Midbrain (tissue), 1 donor: Measurements from ENCODE around the gene PFDN6.
"Not testable (repeated sequence)": the region's sequence is repeated elsewhere in the genome, so short reads cannot be mapped to it uniquely, and the experiment has no call there.

Experiments
- DNase-seq: peaks from one replicate; lab custom pipeline; 2025; lab: John Stamatoyannopoulos, UW

The PFDN6 gene

DNA sequence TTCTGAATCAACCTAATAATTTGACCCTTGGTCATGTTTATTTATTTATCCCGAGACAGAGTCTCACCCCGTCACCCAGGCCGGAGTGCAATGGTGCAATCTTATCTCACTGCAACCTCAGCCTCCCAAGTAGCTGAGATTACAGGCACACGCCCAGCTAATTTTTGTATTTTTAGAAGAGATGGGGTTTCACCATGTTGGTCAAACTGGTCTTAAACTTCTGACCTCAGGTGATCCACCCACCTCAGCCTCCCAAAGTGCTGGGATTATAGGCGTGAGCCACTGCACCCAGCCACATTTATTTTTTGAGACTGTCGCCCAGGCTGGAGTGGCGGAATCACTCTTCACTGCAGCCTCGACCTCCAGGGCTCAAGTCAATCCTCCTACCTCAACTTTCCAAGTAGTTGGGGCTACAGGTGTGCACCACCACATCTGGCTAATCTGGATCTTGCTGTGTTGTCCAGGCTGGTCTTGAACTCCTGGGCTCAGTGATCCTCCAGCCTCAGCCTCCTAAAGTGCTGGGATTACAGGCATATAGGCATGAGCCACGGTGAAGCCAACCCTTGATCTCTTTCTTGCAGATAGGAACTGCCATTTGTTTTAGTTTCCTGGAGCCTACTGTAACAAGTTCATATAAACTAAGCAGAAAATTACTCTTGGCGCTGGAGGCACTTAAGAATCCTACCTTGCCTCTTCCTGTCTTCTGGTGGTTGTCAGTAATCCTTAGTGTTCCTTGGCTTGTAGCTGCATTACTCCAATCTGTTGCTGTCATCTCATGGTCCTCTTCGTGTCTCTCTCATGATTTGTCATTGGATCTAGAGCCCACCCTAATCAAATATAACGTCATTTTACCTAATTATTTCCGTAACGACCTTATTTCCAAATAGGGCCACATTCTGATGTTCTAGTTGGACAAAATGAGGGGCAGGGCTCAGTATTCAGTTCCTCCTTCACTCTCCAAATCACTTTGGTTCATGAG, 15.2 kb upstream of the PFDN6 start:
- no peak for DNase-seq

DNA sequence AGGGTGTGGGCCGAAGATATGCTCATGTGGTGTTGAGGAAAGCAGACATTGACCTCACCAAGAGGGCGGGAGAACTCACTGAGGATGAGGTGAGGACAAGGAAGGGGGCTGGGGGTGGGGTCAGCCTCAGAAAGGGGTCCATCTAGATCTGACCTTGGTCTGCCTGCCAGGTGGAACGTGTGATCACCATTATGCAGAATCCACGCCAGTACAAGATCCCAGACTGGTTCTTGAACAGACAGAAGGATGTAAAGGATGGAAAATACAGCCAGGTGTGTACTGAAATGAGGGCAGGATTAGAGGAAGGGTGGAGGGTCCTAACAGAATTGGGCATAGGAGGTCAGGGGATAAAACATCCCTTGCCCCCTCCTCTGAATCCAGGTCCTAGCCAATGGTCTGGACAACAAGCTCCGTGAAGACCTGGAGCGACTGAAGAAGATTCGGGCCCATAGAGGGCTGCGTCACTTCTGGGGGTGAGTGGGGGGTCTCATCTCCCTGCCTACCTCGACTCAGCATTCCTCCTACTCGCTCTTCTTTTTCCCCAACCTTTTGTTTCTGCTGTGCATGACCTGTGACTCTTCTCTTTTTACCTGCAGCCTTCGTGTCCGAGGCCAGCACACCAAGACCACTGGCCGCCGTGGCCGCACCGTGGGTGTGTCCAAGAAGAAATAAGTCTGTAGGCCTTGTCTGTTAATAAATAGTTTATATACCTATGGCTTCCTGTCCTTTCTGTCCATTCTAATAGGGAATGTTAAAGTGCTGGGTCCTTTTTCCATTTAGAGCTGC, 13.4 kb upstream of the PFDN6 start:
- not testable (repeated sequence) for DNase-seq

DNA sequence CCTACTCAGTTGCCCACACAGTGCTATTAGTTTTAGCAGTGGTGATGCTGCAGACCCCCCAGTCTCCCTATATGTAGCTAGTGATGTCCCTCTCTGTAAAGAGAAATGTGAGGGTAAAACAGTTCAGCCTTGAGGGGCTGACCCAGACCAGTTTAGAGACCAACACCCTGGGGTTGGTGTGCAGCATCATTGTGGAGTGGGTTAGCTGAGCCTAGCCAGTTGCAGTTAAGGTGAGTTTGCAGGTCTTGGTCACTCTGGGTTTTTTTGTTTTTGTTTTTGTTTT, 12.9 kb upstream of the PFDN6 start:
- DNase-seq: no peak

DNA sequence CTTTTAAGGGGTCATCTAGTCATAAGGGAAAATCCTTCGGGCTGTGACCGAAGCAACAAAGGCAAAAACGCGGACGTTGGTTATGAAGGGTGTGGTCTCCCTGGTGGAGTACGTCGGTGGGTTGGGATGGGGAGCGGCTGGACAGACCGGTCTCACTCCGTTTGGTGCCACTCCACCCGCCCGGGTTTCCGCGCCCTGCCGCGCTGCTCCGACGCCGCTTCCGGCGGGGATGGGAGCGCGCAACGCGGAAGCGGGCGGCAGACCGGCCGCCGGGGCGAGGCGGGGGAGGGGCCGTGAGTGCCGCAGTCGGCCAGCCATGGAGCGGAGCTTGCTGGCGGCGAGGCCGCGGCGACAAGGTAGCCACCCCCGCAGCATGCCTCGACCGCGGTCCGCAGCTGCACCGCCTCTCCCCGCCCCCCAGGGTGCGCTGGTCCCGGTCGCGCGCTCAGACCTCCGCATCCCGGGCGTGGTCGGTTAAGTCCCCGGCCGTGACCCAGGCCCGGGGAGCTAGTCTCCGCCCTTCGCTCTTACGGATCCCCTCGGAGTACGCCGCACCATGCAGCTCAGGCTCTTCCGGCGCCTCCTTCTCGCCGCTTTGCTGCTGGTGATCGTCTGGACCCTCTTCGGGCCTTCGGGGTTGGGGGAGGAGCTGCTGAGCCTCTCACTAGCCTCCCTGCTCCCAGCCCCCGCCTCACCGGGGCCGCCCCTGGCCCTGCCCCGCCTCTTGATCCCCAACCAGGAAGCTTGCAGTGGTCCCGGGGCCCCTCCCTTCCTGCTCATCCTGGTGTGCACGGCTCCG, 12.3 kb upstream of the PFDN6 start, which contains the start of gene B3GALT4:
Gene B3GALT4, plus strand, starts transcription at position 260 of the 799 bp plus-strand sequence. Its CDS starts 297 bp downstream, at position 557.
- DNase-seq: peak; percentile 38

DNA sequence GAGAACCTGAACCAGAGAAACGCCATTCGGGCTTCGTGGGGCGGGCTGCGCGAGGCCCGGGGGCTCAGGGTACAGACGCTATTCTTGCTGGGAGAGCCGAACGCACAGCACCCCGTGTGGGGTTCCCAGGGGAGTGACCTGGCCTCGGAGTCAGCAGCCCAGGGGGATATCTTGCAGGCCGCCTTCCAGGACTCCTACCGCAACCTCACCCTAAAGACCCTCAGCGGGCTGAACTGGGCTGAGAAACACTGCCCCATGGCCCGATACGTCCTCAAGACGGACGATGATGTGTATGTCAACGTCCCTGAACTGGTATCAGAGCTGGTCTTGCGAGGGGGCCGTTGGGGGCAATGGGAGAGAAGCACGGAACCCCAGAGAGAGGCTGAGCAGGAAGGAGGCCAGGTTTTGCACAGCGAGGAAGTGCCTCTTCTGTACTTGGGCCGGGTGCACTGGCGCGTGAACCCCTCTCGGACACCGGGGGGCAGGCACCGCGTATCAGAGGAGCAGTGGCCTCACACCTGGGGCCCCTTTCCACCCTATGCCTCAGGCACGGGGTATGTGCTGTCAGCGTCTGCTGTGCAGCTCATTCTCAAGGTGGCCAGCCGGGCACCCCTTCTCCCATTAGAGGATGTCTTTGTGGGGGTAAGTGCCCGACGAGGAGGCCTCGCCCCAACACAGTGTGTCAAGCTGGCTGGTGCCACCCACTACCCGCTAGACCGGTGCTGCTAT, 11.6 kb upstream of the PFDN6 start:
- DNase-seq: no peak

DNA sequence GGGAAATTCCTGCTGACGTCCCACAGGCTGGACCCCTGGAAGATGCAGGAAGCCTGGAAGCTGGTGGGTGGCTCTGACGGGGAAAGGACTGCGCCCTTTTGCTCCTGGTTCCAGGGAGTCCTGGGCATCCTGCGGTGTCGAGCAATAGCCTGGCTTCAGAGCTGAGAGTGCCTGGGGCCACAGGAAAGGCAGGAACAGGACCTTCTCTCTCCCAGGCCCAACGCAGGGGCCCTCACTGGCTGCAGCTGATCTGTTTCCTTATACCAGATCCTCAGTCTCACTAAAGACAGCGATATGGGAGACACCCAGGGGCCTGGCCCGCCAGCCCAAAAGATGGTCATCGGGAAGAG, 11.0 kb upstream of the PFDN6 start:
- no peak for DNase-seq

DNA sequence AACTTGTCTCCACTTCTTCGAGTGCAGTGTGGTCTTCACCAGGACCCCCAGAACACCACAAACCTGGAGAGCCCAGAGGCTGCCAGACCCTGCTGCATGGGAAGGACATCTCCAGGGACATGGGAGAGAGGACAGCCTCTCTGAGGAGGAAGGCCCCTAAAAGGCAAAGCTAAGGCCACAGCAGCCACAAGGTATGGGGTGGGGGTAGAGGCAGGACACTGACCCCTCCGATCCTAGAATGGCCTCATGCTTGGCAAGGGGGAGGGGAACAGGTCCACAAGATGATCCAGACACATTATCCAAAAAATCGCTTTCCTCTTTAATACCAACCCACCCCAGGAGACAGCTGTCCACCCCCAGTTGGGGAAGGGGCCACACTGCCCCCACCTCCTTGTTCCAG, 10.6 kb upstream of the PFDN6 start:
- no peak for DNase-seq

DNA sequence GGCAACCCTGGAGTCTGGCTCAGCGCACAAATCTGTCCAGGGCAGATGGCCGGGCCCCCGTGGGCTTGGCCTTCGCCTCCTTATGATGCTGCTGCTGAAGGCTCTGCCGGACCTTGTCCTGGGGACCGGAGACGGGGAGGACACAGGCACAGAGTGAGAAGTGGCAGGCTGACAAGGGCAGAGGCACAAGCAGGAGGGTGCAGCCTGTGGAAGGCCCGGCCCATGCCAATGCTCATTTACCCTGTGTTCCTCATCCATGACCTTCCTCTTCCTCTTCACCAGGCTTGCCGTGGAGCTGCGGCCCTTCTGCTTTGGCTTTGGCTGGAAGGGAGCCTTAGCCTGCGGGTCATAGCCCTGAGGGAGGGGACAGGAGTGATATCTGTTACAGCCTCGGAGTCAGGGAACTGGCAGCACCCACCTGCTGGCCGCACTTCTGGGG, 10.1 kb upstream of the PFDN6 start:
- DNase-seq: no peak

DNA sequence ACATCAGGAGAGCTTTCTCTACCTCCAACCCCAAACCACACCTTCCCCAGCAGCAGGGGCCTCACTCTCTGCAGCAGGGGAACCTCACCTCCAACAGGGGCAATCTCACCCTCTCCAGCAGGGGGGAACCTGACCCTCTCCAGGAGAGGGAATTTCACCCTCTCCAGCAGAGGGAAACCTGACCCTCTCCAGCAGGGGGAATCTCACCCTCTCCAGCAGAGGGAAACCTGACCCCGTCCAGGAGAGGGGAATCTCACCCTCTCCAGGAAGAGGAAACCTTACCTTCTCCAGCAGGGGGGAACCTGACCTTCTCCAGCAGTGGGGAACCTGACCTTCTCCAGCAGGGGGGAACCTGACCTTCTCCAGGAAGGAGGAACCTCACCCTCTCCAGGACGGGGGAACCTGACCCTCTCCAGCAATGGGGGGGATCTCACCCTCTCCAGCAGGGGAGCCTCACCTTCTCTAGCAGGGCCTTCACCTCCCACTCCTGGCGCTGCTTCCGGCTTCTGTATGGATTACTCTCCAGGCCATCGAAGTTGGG, 9.4 kb upstream of the PFDN6 start:
- DNase-seq: no peak

DNA sequence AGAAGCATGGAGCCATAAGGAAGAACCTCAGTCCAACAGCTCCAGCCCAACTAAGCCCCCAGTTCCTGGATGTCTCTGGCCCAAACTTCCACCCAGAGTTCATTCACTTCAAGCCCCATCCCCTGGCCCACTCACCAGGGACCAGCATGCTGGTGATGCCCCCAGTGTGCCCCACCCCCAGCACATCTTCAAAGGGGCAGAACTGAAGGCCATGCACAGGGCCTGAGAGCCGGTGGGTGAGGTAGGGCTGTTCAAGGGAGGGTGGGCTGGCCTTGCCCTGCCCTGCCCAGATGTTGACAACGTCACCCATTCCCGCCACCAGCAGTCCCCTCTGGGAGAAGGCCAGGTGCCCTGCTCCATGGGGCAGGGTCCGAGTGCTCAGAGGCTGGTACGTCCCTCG, 8.9 kb upstream of the PFDN6 start:
- DNase-seq: no peak

DNA sequence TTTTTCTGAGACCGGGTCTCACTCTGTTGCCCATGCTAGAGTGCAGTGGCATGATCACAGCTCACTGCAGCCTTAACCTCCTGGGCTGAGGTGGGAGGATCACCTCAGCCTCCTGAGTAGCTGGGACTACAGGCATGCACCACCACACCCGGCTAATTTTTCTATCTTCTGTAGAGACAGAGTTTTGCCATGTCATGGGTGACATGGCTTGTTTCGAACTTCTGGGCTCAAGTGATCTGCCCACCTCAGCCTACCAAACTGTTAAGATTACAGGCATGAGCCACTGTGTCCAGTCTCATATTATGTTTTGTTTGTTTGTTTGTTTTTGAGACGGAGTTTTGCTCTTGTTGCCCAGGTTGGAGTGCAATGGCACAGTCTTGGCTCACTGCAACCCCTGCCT, 4.2 kb upstream of the PFDN6 start:
- DNase-seq: not testable (repeated sequence)

DNA sequence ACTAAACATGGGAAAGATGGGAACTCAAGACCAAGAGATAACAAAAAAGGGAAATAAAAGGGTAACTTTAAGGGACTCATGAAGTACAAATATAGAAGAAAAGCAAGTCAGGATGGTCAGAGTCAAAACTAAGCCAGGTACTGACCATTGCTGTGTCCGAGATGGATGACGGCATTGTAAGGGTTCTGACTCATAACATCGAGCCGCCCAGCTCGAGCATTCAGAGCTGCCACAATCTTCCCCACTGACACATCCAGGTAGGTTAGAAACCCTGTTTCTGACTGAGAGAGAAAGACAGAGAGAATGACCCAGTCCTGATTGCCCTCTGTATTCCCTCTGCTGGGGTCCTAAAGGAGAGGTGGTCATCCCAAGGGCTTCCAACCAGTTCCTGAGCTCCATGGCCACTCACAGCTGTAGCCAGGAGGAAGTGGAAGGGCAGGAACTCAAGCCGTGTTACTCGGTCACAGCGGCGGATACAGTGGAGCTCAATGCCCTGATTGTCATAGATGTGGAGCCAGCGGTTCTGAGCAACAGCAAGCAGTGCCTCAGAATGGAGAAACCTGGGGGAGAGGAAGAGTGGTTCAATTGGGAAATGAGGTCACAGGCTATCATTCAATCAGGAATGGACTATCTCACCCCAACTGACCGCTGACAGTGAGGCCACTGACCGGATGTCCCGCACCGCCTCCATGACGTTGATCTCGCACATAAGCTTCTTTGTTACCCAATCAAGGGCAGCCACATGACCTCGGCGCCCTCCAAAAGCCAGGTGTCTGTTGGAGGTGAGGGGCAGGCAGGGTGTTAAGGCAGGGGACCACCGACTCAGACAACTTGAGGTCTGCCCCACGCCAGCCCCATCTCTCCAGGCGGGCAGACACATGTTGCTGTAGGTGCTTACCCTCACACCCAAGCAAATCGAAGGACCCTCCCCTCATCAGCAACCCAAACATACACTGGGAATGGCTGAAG, 2.2 kb upstream of the PFDN6 start:
- no peak for DNase-seq

DNA sequence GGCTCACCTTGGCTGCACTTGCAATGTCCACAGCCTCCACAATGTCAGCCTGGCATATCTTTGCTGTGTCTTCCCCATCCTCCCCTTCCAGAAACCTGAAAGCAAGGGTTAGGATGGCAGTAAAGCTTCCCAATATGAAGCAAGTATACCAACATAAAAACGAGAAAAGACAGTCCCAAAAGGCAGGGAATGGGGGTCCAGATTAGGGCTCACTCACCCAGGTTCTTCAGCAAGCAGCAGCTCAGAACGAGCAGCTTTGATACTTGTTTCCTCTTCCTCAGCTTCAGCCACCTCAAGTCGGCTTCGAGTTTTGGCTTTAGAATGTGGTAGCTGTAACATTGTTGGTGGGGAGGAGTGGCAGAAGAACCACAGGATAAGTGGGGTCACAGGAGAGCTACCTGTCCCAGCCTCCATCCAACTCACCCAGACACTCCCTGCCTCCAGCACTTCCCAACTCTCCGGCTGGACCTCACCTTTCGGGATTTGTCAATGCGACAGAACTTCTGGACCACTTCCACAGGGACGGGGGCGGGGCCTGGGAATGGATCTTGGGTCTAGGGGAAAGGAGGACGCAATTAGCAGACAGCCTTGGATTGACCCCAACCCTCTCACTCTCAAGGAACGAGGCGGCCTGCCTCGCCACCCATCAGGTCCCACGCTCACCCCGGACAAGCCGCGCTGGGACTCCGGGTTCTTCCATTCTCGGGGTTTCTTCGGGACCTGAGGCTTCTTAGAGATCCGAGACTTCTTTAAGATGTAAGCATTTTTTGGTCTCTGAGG, 1.1 kb upstream of the PFDN6 start:
- DNase-seq: no peak

DNA sequence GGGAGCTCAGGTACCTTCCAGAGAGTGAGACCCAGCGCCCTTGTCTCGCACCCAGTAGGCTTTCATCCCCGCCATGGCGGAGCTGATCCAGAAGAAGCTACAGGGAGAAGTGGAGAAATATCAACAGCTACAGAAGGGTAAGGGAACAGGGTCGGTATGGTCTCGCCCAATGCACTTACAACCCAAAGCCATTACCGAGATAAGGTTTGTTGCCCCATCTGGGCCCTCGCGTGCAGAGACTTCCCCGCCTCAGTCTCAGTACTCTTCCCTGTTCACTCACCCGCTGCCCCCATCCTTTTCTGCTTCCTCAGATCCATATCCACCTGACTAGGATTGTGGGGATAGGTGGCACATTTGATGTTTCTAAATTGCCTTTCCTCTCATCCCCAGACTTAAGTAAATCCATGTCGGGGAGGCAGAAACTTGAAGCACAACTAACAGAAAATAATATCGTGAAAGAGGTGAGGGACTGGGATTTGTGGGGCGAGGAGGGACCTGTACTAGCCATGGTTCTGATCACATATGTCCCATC, 449 bp downstream of the PFDN6 start:
- no peak for DNase-seq

DNA sequence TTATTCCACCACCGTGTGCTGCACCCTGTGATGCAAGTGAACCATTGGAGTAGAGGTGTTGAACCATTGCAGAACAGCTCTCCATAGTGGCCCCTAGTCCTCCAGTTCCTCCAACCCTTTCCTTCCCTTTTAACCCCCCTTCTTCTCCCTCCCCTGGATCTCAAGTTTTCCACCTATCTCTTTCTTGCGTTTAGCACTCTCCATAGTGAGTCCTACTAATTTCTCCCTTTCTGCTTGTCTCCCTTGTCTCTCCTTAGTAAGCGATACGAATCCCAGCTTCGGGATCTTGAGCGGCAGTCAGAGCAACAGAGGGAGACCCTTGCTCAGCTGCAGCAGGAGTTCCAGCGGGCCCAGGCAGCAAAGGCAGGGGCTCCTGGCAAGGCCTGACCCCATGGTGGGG, 1.1 kb downstream of the PFDN6 start:
- DNase-seq: no peak

DNA sequence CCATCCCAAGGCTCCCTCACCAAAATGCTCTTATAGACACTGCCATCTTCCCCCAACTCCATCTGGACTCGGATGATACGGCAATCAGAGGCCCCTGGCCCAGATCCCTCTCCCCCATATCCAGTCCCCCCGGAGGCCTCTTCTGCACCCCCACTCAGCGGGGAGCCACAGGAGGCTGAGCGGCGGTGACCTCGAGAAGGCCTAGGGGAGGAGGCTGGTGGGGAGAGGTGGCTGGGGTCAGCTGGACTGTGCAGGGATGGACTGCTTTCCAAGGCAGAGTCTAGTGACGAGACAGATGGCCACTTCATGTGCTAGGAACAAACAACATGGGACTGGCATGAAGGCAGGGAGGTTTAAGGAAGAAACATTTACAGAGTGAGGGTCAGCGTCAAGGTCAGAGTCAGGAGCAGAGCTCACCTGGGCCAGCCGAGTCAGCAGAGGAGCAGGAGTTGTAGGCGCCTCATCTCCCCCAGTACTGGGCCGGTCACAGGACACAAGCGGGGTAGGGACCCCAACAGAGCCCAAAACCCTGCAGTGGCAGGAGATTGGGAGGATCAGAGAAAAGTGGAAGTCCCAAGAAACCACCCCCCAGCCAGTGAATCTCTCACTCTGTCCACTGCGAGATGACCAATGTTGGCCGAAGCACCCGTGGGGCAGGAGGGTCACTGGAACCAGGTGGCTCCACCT, 3.7 kb downstream of the PFDN6 start:
- no peak for DNase-seq

DNA sequence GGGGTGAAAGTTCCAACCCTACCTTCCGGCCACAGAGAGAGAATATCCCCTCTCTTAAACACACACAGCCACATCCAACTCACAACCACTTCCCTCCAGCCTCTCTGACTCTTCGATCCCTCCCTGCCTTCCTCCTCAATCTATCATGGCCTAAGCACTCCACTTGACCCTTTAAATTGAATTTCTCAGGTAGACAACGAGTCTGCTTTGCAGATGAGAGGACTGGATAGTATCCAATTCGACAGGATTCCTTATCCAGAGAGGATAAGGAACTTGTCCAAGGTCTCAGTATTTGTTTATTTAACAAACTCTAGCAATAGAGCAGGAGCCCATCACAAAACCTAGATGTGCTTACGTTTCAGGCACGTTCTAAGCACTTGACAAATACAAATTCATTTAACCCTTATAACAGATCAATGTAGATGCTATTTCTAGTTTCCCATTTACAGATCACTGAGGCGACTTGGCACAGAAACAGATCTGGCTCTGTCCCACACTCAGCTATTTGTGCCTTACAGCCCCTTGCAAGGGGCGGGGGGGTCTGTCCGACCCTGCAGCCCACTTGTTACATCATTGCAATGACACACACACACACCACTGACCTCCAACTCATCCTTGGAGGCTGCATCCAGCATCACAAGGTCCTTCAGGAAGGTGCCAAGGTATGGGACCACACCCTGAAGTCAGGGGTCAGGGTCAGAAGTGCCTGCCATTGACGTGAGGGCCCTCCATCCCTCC, 4.9 kb downstream of the PFDN6 start:
- no peak for DNase-seq
